ENCODE data around the gene TMEM132E.

The TMEM132E gene

GRCh38 chr17:34637548-34638525 lies 58.5 kb downstream of the TMEM132E start:
- peak; percentile 82 to 83 for DNase-seq

DNA sequence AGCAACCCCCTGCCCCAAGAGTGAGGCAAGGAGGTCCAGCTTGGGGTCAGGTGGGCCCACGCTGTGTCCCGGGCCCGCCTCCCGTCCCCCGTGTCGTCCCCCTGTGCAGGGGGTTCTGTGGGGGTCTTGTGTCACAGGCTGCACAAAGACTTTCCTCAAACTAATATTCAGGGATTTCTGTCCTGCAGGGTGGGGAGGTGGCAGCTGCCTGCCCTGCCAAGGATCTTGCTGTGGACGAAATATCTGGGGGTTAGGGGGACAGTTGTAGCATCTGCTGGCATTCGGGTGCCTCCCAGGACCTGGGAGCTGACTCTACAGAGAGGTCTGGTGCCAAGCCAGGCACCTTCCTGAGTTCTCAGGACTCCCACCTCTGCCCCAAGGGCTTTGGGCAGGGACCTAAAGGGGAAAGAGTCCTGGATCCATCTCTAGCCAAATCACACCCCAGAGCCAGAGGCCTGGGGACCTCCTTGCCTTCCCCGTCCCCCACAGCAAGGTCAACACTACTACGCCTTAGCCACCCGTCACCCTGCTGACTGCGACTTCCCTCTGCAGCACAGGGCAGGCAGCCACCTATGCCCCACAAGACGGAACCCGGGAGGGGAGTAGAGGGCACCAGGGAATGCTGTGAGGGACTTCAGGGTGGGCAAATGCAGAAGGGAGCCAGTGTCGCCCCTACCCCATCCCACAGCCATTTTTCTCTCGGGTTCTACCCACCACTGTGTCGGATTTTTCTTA lies 59.3 kb downstream of the TMEM132E start:
- DNase-seq, result no peak

- no peak for DNase-seq
These were observed 60.5 kb downstream of the TMEM132E start for GRCh38 chr17:34639706-34640425.

DNA sequence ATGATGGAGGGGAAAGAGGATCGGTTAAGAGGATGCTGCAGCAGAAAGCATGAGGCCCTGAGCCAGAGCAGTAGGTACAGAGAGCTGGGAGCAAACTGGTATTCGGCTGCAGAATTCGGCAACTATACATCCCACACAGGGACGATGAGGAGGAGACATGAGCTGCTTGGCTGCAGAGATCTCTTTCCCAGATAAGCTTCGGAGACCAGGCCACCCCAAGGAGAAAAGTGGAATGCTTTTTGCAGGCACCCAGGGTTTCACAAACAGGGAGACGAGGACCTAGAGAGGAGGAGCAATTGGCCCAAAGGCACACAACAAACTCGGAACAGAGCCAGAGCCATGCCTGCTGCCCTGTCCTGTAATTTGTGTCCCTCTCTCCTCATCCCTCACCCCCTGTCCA lies 62.0 kb downstream of the TMEM132E start:
- DNase-seq, result no peak

DNA sequence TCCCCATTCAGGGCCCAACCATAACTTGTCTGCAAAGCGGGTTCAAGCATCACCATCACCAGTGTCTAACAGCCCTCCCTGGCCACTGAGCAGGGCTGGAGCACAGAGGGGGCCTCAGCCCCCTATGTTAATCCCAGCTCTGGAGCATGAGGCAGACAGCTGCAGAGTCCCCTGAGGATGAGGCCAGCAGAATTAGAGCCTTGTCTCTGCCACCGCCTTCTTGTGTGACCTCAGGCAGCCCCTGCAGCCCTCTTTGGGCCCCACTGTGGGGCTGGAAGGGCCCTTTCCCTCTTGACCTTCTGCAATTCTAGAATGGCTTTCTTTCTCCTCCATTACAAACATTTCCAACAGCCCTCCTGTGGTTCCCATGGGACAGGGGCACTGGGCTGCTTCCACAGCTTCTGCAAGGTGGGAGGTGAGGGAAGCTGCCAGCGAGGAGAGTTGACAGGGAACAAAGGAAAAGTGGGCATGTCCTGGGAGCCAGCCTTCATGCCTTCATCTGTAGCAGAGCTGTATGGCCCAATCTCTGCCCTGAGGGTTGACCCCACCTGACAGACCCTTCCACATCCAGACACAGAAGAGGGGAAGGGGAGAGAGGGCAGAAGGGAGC lies 65.7 kb downstream of the TMEM132E start:
- DNase-seq, result no peak

GRCh38 chr17:34645594-34645993 lies 66.2 kb downstream of the TMEM132E start:
- no peak for DNase-seq

- DNase-seq, result no peak
These were observed 68.1 kb downstream of the TMEM132E start for GRCh38 chr17:34647511-34647910.

GRCh38 chr17:34650051-34650750 lies 70.8 kb downstream of the TMEM132E start:
- no peak for DNase-seq

DNA sequence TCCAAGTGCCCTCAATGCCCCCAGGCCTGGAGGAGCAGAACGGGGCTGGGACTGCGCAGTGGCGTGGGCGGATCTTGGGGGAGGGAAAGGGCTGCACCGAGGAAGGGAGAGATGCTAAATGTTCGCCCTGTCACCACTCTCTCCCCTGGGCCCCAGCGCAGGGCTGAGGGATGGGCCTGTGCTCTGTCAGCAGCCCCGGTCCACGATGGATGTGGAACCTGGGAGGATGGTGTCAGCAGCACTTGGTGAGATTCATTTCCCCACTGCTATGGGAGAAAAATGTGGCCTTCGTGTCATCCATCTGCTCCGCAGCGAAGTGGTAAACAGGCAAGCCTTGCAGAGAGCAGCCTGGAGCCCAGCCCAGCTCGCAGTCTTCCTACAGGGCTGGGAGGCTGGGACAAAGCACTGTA lies 72.0 kb downstream of the TMEM132E start:
- no peak for DNase-seq

DNA sequence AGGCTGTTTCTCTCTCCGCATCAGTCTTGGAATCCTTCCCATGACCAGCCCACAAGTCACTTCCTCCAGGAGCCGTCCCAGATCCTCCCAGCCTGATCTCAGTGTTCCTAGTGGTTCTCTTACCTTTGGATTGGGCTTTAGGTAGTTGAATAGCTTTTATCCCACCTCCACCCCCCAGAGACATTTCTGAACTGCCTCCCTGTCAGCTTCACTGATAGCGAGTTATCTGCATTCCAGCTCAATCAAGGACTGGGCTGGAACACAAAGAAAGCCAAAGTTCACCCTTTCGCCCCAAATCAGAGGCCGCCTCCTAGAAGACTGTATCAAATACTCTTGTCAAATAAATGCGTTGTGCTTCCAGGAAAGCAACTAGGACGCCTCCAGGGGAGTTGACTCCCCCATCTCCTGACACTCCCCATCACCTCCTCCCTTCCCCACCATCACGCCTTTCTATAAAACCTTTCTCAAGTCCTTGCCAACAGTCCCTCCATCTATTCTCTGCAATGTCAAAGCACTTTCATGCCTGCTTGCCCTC lies 72.7 kb downstream of the TMEM132E start:
- DNase-seq, result no peak

DNA sequence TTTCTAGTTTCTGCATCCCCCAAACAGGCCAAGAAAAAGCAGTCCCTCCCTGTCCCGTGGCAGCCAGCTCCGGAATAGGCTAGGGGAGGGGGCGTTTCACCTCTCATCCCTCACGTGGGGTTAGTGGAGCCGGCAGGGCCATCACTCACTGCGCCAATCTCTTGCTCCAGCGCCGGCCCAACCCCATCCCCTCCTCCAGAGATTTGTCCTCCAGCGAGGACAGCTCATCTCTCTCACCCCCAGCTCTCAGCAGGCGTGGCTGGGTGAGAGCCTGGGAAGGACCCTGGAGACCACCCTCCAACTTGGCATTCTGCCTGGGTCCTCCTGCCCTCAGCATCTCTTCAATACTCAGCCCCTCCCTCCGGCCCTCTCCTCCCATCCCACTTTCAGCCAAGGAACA lies 74.1 kb downstream of the TMEM132E start:
- DNase-seq, result no peak

GRCh38 chr17:34654276-34654880 lies 75.0 kb downstream of the TMEM132E start:
- DNase-seq, result no peak

DNA sequence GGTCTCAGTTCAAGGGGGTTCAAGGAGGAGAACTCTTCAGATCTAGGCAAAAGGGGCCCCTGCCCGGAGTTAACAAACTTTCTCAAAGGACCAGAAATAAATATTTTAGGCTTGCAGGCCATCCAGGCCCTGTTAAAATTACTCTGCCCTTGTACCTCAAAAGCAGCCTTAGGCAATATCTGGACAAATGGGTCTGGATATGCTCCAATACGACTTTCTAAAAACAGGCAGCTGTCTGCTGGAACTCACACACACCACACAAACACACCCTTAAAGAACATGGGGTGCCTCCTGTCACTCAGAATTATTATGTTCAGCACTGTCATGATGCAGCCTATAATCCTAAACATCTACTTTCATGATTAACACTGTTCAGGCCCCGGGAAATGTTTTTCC lies 75.5 kb downstream of the TMEM132E start:
- no peak for DNase-seq

GRCh38 chr17:34656801-34657200 lies 77.4 kb downstream of the TMEM132E start:
- no peak for DNase-seq

- no peak for DNase-seq
These were observed 79.6 kb downstream of the TMEM132E start for GRCh38 chr17:34658811-34659560.

DNA sequence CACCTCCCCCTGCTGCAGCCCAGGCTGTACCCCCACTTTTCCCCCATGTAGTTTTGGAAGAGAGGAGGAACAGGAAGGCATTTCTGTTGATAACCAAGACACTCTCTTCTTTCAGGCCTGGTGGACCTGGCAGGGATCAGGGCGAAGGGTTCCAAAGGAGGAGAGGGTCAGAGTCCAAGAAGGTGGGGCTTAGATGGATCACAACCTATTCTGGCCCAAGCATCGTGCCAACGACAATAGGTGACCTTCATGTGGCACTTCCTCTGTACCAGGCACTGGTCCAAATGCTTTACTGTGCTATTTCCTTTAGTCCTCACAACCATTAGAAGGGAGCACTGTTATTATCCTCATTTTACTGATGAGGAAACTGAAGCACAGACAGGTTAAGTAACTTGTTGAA lies 84.3 kb downstream of the TMEM132E start:
- DNase-seq, result no peak

- no peak for DNase-seq
These were observed 85.9 kb downstream of the TMEM132E start for GRCh38 chr17:34665150-34665806.

- no peak for DNase-seq
These were observed 86.7 kb downstream of the TMEM132E start for GRCh38 chr17:34665819-34666763.

DNA sequence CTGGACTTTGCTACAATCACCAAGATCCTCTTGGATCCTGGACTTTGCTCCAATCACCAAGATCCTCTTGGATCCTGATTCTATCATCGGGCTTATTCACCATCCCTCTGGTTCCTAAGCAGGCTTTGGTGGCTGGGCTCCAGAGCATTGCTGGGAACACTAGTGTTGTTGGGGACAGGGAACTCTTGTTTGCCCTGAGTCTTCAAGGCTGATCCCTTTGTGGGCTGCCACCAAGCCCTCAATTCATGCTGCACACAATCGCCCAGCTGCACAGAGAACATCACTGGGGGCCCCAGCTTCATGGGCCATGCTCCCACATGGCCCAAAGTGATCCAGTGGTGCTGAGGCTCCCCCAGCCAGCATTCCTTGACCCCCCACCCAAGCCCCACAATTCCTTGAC lies 88.3 kb downstream of the TMEM132E start:
- no peak for DNase-seq

Data from stimulated activated CD4-positive, alpha-beta T cell treated with anti-CD3 and anti-CD28 coated beads, Interleukin-2, amount 100 ng/mL, for 48 hours (primary cell).